ENCODE data around the gene PSMF1.

DNA sequence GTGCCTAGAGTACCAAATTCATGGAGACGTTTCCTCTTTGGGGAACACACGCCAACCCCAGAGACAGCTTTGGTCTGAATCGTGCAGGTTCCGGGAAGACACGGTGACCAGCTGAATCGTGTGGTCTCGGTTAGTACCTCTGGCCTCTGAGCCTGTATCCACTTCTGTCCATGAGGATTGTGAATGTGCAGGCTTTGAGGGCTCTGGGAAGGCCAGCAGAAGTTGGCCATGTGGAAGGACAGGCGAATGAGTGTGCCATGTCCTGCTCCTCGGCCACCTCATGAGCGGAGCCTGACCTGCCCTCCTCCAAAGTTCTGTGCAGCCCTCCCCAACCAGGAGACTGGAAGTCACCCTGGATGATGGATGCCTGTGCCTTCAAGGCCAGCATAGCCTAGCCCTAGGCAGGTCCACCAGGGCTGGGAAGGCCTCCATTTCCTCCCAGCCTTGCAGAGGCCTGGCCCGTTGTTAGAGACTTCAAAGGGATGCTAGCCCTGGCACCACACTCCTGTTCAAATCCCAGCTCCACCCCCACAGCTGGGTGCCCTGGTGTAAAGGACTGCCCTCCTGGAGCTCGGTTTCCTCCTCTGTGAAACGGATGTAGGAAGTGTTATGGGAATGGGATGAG, 68.1 kb downstream of the PSMF1 start:
- TF ChIP-seq EZH2 (optimal IDR thresholded peaks at IDR 0.05; ENCODE audit: low read depth, low read length), result no peak
- no peak for TF ChIP-seq EZH2phosphoT487 (IDR thresholded peaks at IDR 0.05; ENCODE audit: low read length)
- TF ChIP-seq, protein P1, sequence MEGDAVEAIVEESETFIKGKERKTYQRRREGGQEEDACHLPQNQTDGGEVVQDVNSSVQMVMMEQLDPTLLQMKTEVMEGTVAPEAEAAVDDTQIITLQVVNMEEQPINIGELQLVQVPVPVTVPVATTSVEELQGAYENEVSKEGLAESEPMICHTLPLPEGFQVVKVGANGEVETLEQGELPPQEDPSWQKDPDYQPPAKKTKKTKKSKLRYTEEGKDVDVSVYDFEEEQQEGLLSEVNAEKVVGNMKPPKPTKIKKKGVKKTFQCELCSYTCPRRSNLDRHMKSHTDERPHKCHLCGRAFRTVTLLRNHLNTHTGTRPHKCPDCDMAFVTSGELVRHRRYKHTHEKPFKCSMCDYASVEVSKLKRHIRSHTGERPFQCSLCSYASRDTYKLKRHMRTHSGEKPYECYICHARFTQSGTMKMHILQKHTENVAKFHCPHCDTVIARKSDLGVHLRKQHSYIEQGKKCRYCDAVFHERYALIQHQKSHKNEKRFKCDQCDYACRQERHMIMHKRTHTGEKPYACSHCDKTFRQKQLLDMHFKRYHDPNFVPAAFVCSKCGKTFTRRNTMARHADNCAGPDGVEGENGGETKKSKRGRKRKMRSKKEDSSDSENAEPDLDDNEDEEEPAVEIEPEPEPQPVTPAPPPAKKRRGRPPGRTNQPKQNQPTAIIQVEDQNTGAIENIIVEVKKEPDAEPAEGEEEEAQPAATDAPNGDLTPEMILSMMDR (IDR thresholded peaks at IDR 0.05; ENCODE audit: low read length), result no peak

All from MM.1S (cell line).